ENCODE data around the gene GMPR2.

DNA sequence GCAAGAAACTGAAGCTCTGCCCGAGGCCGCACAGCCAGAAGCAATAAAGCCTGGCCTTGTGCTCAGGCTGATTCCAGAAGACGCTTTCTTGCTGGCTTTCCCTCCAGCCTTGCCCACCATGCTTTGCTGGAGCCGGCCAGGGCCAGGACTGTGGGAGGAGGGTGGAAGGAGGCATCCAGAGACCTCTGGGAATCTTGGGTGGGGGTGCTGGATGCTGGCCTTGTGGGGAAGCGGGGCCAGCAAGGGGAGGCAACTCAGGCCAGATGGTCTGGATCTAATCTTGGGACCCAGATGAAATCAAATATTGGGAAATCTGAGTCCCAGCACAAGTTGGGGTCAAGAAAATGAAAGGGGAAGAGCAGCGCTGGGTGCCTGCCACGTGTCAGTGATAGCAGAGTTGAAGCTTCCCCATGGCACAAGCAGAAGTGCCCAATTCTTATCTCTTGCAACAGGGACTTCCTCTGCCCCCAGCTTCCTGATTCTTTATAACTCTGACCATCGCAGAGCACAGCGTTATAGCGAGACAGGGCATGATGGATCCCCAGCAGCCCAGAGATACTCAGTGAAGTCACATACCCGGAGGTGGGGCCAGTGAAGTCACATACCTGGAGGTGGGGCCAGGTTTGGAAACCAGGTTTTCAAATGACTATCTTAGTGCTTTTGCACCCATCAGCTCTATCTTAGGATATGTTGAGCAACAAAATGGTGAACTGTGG is 45.0 kb downstream of the GMPR2 start:
- TF ChIP-seq, protein P1, sequence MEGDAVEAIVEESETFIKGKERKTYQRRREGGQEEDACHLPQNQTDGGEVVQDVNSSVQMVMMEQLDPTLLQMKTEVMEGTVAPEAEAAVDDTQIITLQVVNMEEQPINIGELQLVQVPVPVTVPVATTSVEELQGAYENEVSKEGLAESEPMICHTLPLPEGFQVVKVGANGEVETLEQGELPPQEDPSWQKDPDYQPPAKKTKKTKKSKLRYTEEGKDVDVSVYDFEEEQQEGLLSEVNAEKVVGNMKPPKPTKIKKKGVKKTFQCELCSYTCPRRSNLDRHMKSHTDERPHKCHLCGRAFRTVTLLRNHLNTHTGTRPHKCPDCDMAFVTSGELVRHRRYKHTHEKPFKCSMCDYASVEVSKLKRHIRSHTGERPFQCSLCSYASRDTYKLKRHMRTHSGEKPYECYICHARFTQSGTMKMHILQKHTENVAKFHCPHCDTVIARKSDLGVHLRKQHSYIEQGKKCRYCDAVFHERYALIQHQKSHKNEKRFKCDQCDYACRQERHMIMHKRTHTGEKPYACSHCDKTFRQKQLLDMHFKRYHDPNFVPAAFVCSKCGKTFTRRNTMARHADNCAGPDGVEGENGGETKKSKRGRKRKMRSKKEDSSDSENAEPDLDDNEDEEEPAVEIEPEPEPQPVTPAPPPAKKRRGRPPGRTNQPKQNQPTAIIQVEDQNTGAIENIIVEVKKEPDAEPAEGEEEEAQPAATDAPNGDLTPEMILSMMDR (IDR thresholded peaks at IDR 0.05), result no peak
- no peak for TF ChIP-seq POLR2A (IDR thresholded peaks at IDR 0.05)
